ENCODE results near the gene SGCD.

The SGCD gene

DNA sequence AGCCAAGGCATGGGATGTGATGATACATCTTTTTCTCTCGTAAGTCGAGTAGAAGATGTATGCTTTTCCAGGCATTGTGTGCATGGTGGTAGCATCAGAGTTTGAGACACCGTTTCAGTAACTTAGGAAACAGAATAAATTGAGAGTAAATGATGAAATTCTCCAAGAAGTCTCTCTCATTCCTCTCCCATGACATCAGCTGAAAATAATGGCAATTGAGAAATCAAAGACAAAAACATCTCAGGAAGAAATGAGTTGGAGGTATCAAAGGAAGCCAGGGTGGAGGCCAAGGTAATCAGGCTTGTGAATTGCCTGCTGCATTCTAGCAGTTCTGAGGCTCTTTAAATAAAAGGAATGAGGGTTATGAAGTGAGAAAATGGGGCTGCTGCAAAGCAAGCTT is 53.9 kb downstream of the SGCD start:
- Mint-ChIP-seq H3K9me3 (ENCODE audit: low read depth) (no peaks in the 10 kb centered on the region), H3K27ac (no peak overlapping the region), H3K4me1 (ENCODE audit: low read depth) (no peaks in the 10 kb centered on the region), H3K4me3 (no peak overlapping the region), H3K36me3 (no peaks in the 10 kb centered on the region), H3K27me3 (peaks cover 5% of the 10 kb centered on the region)

DNA sequence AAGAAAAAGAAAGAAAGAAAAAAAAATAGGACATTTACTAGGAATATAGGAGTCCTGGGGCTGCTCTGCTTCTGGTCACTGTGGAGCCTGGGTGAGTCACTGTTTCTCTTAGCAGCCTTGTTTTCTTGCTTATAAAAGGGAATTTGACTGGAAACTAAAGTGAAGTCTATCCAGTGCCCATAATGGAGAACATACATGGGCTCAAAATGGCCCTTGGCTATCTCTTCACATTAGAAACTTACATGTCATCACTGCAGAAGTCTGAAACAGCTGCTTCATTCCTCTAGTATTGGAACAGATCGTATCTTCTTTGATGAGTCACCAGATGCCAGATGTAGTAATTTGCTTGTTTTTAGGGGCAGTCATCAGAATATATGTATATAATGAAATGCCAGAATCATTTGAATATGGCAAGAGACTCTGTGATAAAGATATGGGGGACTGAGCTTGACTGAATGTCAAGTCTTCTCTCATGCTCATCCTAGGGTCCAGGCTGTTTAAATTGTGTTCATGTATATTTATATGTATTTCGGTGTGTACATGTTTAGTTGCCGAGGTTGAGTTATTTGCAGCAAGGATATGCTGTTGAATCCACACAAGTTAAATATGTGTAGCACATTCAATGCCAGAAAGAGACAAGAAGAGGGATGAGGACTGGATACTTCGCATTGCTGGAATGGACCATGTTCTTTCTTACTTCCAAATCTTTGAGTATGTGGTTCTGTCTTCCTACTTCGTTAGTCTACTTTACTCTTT is 56.7 kb downstream of the SGCD start:
- peaks cover 2% of the 10 kb centered on the region for H3K27me3 Mint-ChIP-seq
- H3K9me3 Mint-ChIP-seq (ENCODE audit: low read depth) = no peaks in the 10 kb centered on the region
- H3K4me3 Mint-ChIP-seq = no peak overlapping the region
- no peaks in the 10 kb centered on the region for H3K4me1 Mint-ChIP-seq (ENCODE audit: low read depth)
- no peaks in the 10 kb centered on the region for H3K36me3 Mint-ChIP-seq
- no peak overlapping the region for H3K27ac Mint-ChIP-seq

GRCh38 chr5:156385416-156385815 is 58.5 kb downstream of the SGCD start:
- Mint-ChIP-seq H3K4me3 (no peak overlapping the region), H3K9me3 (ENCODE audit: low read depth) (no peaks in the 10 kb centered on the region), H3K27ac (no peak overlapping the region), H3K27me3 (peaks cover 4% of the 10 kb centered on the region), H3K4me1 (ENCODE audit: low read depth) (no peaks in the 10 kb centered on the region), H3K36me3 (no peaks in the 10 kb centered on the region)

DNA sequence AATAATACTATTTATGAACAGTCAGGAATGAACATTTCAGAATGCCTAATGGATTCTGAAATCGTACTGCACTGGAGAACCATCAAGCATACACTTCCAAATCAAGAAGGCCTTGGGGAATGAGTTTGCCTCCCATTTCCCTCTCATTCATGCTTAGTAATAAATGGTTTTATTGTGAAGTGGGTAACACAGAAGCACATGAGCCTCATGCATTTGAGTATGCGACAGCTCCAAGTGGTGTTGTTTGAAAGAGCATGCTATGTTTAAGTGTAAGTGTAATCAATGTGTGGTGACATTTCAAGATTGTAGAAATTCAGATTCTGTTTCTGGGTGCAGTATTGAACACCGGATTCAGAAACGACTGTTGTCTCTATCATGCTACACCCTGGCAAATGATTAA is 60.0 kb downstream of the SGCD start:
- H3K4me3 Mint-ChIP-seq = no peak overlapping the region
- no peaks in the 10 kb centered on the region for H3K36me3 Mint-ChIP-seq
- no peaks in the 10 kb centered on the region for H3K4me1 Mint-ChIP-seq (ENCODE audit: low read depth)
- H3K9me3 Mint-ChIP-seq (ENCODE audit: low read depth) = no peaks in the 10 kb centered on the region
- H3K27me3 Mint-ChIP-seq = peaks cover 6% of the 10 kb centered on the region
- H3K27ac Mint-ChIP-seq = no peak overlapping the region

GRCh38 chr5:156387391-156387790 is 60.4 kb downstream of the SGCD start:
- Mint-ChIP-seq H3K36me3 (no peaks in the 10 kb centered on the region), H3K9me3 (ENCODE audit: low read depth) (no peaks in the 10 kb centered on the region), H3K27me3 (peaks cover 6% of the 10 kb centered on the region), H3K4me3 (no peak overlapping the region), H3K27ac (no peak overlapping the region), H3K4me1 (ENCODE audit: low read depth) (no peaks in the 10 kb centered on the region)

- Mint-ChIP-seq H3K27ac (no peak overlapping the region), H3K27me3 (peaks cover 6% of the 10 kb centered on the region), H3K4me1 (ENCODE audit: low read depth) (no peaks in the 10 kb centered on the region), H3K4me3 (no peak overlapping the region), H3K36me3 (no peaks in the 10 kb centered on the region), H3K9me3 (ENCODE audit: low read depth) (no peaks in the 10 kb centered on the region)
Measured at GRCh38 chr5:156388233-156388632, 61.3 kb downstream of the SGCD start.

DNA sequence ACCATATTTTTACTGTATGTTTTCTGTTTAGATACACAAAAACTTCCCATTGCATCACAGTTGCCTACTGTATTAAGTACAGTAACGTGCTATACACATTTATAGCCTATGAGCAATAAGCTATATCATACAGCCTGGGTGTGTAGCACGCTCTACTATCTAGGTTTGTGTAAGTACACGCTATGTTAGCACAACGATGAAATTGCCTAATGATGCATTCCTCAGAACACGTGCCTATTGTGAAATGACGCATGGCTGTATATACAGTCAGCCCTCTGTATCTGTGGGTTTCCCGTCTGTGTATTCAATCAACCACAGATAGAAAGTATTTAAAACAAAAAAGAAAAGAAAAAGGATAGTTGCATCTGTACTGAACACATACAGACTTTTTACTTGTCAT is 64.2 kb downstream of the SGCD start:
- Mint-ChIP-seq H3K27me3 (peaks cover 6% of the 10 kb centered on the region), H3K9me3 (ENCODE audit: low read depth) (no peaks in the 10 kb centered on the region), H3K4me3 (no peak overlapping the region), H3K36me3 (no peaks in the 10 kb centered on the region), H3K4me1 (ENCODE audit: low read depth) (no peaks in the 10 kb centered on the region), H3K27ac (no peak overlapping the region)

- Mint-ChIP-seq H3K27me3 (peaks cover 6% of the 10 kb centered on the region), H3K9me3 (ENCODE audit: low read depth) (no peaks in the 10 kb centered on the region), H3K36me3 (no peaks in the 10 kb centered on the region), H3K4me3 (no peak overlapping the region), H3K27ac (no peak overlapping the region), H3K4me1 (ENCODE audit: low read depth) (no peaks in the 10 kb centered on the region)
Measured at GRCh38 chr5:156393980-156394379, 67.0 kb downstream of the SGCD start.

DNA sequence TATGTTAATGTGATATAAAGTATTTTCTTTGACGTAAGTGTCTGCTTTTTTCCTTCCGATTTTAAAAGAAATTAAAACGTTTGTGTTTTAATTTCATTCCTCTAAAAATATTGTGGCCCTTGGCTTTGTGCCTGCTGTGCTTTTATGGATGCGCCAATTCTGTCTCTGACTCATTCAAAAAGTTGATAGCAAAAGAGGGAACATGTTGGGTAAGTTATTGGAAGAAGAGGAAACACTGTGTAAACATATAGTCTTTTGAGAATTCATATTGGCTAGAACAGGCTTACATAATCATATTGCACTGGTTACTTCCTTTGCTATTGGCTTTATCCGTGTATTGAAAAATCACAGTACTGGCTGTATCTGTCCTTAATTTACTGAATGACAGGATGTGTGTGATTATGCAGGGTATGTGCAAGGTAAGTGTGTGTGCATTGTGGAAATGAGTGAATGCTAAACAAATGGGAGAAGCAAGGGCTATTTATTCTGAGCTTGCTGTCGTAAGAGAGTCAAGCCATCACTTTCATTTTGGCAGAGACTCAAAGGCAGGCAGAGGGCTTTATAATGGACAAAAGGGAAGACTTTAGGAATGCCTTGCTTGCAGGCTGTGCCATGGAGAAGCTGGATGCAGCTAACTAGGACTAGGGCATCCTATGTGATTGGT is 67.8 kb downstream of the SGCD start:
- Mint-ChIP-seq H3K4me1 (ENCODE audit: low read depth) (no peaks in the 10 kb centered on the region), H3K27me3 (peaks cover 5% of the 10 kb centered on the region), H3K36me3 (no peaks in the 10 kb centered on the region), H3K9me3 (ENCODE audit: low read depth) (no peaks in the 10 kb centered on the region), H3K27ac (no peak overlapping the region), H3K4me3 (no peak overlapping the region)

DNA sequence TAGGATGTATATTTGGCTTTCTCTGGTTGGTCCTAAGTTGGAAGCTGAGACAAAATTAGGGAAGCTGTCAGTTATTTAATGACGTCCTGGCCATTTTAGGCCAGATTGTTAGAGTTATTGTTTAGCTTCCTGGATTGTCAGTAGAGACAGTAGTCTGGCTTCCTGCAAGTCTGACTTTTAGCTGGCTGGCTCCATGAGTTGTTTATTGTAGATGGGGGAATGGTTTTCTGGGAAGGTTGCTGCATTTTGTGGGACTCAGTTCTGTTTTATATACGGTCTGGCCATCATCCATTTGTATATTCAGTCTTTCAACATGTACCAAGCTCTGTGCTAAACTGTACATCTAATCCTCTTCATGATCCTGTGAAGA is 68.3 kb downstream of the SGCD start:
- Mint-ChIP-seq H3K9me3 (ENCODE audit: low read depth) (no peaks in the 10 kb centered on the region), H3K4me3 (no peak overlapping the region), H3K4me1 (ENCODE audit: low read depth) (no peaks in the 10 kb centered on the region), H3K27ac (no peak overlapping the region), H3K36me3 (no peaks in the 10 kb centered on the region), H3K27me3 (peaks cover 4% of the 10 kb centered on the region)

- Mint-ChIP-seq H3K36me3 (no peaks in the 10 kb centered on the region), H3K9me3 (ENCODE audit: low read depth) (no peaks in the 10 kb centered on the region), H3K4me3 (no peak overlapping the region), H3K27ac (no peak overlapping the region), H3K27me3 (peaks cover 4% of the 10 kb centered on the region), H3K4me1 (ENCODE audit: low read depth) (no peaks in the 10 kb centered on the region)
Measured at GRCh38 chr5:156396063-156396829, 69.3 kb downstream of the SGCD start.

- H3K9me3 Mint-ChIP-seq (ENCODE audit: low read depth) = no peaks in the 10 kb centered on the region
- H3K27me3 Mint-ChIP-seq = peaks cover 2% of the 10 kb centered on the region
- H3K4me3 Mint-ChIP-seq = no peak overlapping the region
- no peak overlapping the region for H3K27ac Mint-ChIP-seq
- H3K4me1 Mint-ChIP-seq (ENCODE audit: low read depth) = no peaks in the 10 kb centered on the region
- no peaks in the 10 kb centered on the region for H3K36me3 Mint-ChIP-seq
Measured at GRCh38 chr5:156396830-156397081, 69.8 kb downstream of the SGCD start.

DNA sequence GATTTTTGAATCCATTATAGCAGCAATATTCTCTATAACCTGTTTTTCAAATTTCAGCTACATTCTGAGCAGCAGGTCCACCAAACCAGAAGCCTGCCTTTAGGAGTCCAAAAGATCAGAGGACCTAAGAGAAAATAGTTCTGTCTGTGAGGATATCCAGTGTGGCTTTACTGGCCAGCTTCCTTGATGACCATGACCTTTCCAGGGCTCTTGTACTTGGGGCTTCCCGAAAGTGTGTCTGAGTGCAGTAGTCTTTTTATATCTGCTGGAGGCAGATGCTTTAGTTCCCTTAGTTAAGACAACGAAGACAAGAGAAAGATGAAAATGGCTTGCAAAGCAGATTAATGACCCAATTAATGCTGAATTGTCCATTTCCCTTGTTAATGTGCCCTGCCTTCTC is 72.4 kb downstream of the SGCD start:
- H3K9me3 Mint-ChIP-seq (ENCODE audit: low read depth) = no peaks in the 10 kb centered on the region
- H3K36me3 Mint-ChIP-seq = no peaks in the 10 kb centered on the region
- H3K27me3 Mint-ChIP-seq = no peaks in the 10 kb centered on the region
- peaks cover 3% of the 10 kb centered on the region for H3K4me1 Mint-ChIP-seq (ENCODE audit: low read depth)
- H3K4me3 Mint-ChIP-seq = no peak overlapping the region
- no peak overlapping the region for H3K27ac Mint-ChIP-seq

GRCh38 chr5:156400231-156400986 is 73.4 kb downstream of the SGCD start:
- H3K9me3 Mint-ChIP-seq (ENCODE audit: low read depth) = no peaks in the 10 kb centered on the region
- H3K27me3 Mint-ChIP-seq = no peaks in the 10 kb centered on the region
- no peak overlapping the region for H3K4me3 Mint-ChIP-seq
- no peak overlapping the region for H3K27ac Mint-ChIP-seq
- peaks cover 3% of the 10 kb centered on the region for H3K4me1 Mint-ChIP-seq (ENCODE audit: low read depth)
- H3K36me3 Mint-ChIP-seq = no peaks in the 10 kb centered on the region

DNA sequence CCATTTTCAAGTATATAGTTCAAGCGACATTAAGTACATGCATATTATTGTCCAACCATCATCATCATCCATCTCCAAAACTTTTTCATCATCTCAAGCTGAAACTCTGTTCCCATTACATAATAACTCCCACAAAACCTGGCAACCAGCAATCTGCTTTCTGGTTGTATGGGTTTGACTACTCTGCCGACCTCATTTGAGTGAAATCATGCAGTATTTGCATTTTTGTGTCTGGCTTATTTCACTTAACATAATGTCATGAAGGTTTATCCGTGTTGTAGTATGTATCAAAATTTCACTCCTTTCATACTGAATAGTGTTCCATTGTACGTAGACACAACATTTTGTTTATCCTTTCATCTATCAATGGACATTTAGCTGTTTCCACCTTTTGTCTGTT is 74.8 kb downstream of the SGCD start:
- H3K36me3 Mint-ChIP-seq = no peaks in the 10 kb centered on the region

More for the DNA sequence above, 74.8 kb downstream of the SGCD start:
- Mint-ChIP-seq H3K4me3 (no peak overlapping the region), H3K4me1 (ENCODE audit: low read depth) (peaks cover 3% of the 10 kb centered on the region), H3K9me3 (ENCODE audit: low read depth) (no peaks in the 10 kb centered on the region), H3K27me3 (peaks cover 3% of the 10 kb centered on the region), H3K27ac (no peak overlapping the region)
